Measurements from ENCODE around the gene C19orf47. TPM values are rescaled to one million over a fixed set of nuclear protein-coding genes. Genes with fewer than 3 reads are reported as not detected.

Gene C19orf47
- total RNA-seq, 1 donor from 2014 or later = 14.6 TPM

GRCh38 chr19:40363069-40363468 lies 14.9 kb upstream of the C19orf47 start:
- peaks cover 6% of the 10 kb centered on the region for H3K36me3 Mint-ChIP-seq (ENCODE audit: low read depth)
- TF ChIP-seq CTCF (IDR thresholded peaks at IDR 0.05) = no peak
- ATAC-seq (ENCODE audit: low read depth) (no peak), DNase-seq (no peak)
- H3K9me3 Mint-ChIP-seq = no peaks in the 10 kb centered on the region
- no peaks in the 10 kb centered on the region for H3K27me3 Mint-ChIP-seq
- CTCF ChIA-PET = no interaction called here
- H3K4me3 Mint-ChIP-seq = no peak overlapping the region
- POLR2A ChIA-PET = no interaction called here
- intact Hi-C loops (cut with micrococcal nuclease) = no loop called here
- peaks cover 24% of the 10 kb centered on the region for H3K4me1 Mint-ChIP-seq
- no peak overlapping the region for H3K27ac Mint-ChIP-seq

GRCh38 chr19:40362160-40362559 lies 14.0 kb upstream of the C19orf47 start:
- no peak overlapping the region for H3K4me3 Mint-ChIP-seq
- peaks cover 31% of the 10 kb centered on the region for H3K4me1 Mint-ChIP-seq
- TF ChIP-seq CTCF (IDR thresholded peaks at IDR 0.05) = no peak
- no peaks in the 10 kb centered on the region for H3K9me3 Mint-ChIP-seq
- intact Hi-C loops (cut with micrococcal nuclease) = no loop called here
- no peak for DNase-seq
- CTCF ChIA-PET = no interaction called here
- peaks cover 1% of the 10 kb centered on the region for H3K36me3 Mint-ChIP-seq (ENCODE audit: low read depth)
- POLR2A ChIA-PET = interaction anchor here (0.6 kb wide), 1 partner anchor 9 kb away, joined by 3 read pairs; no protein-coding TSS in a partner anchor
- H3K27ac Mint-ChIP-seq = no peak overlapping the region
- no peaks in the 10 kb centered on the region for H3K27me3 Mint-ChIP-seq
- no peak for ATAC-seq (ENCODE audit: low read depth)

GRCh38 chr19:40360708-40361241 lies 12.6 kb upstream of the C19orf47 start:
- H3K27me3 Mint-ChIP-seq = no peaks in the 10 kb centered on the region
- DNase-seq (no peak), ATAC-seq (ENCODE audit: low read depth) (no peak)
- POLR2A ChIA-PET = interaction anchor here (0.7 kb wide), 1 partner anchor 268 kb away, joined by 5 read pairs; no protein-coding TSS in a partner anchor
- CTCF ChIA-PET = no interaction called here
- no peak for TF ChIP-seq CTCF (IDR thresholded peaks at IDR 0.05)
- intact Hi-C loops (cut with micrococcal nuclease) = no loop called here
- no peak overlapping the region for H3K27ac Mint-ChIP-seq
- H3K36me3 Mint-ChIP-seq (ENCODE audit: low read depth) = peaks cover 1% of the 10 kb centered on the region
- H3K9me3 Mint-ChIP-seq = no peaks in the 10 kb centered on the region
- H3K4me3 Mint-ChIP-seq = no peak overlapping the region
- peaks cover 36% of the 10 kb centered on the region for H3K4me1 Mint-ChIP-seq

GRCh38 chr19:40360020-40360707 lies 12.0 kb upstream of the C19orf47 start:
- H3K4me3 Mint-ChIP-seq = no peak overlapping the region
- intact Hi-C loops (cut with micrococcal nuclease) = no loop called here
- TF ChIP-seq CTCF (IDR thresholded peaks at IDR 0.05) = no peak
- DNase-seq = no peak
- no peaks in the 10 kb centered on the region for H3K27me3 Mint-ChIP-seq
- ChIA-PET CTCF (no interaction called here), POLR2A (interaction anchor here (0.7 kb wide), 1 partner anchor 268 kb away, joined by 5 read pairs; no protein-coding TSS in a partner anchor)
- H3K27ac Mint-ChIP-seq = no peak overlapping the region
- H3K9me3 Mint-ChIP-seq = no peaks in the 10 kb centered on the region
- H3K36me3 Mint-ChIP-seq (ENCODE audit: low read depth) = peaks cover 1% of the 10 kb centered on the region
- H3K4me1 Mint-ChIP-seq = peaks cover 35% of the 10 kb centered on the region
- no peak for ATAC-seq (ENCODE audit: low read depth)

- H3K27ac Mint-ChIP-seq = no peak overlapping the region
- TF ChIP-seq CTCF (IDR thresholded peaks at IDR 0.05) = no peak
- DNase-seq = peak; percentile 39
- intact Hi-C loops (cut with micrococcal nuclease) = no loop called here
- ChIA-PET CTCF (interaction anchor here (0.6 kb wide), 1 partner anchor 558 kb away, joined by 3 read pairs; no protein-coding TSS in a partner anchor), POLR2A (interaction anchor here (1.0 to 1.1 kb wide), 2 partner anchors 10 to 67 kb away, joined by 3 to 4 read pairs; partner anchors contain the start of genes C19orf47, PLD3 and SERTAD1)
- no peaks in the 10 kb centered on the region for H3K9me3 Mint-ChIP-seq
- peaks cover 32% of the 10 kb centered on the region for H3K4me1 Mint-ChIP-seq
- peak; percentile 97 for ATAC-seq (ENCODE audit: low read depth)
- peaks cover 3% of the 10 kb centered on the region for H3K36me3 Mint-ChIP-seq (ENCODE audit: low read depth)
- H3K27me3 Mint-ChIP-seq = no peaks in the 10 kb centered on the region
- H3K4me3 Mint-ChIP-seq = no peak overlapping the region
Measured at GRCh38 chr19:40358773-40359172, 10.6 kb upstream of the C19orf47 start.
